H9 (cell line): Measurements from ENCODE around the gene RAB7B. TPM values are rescaled to one million over a fixed set of nuclear protein-coding genes. Genes with fewer than 3 reads are reported as not detected.

ENCODE experiments used
- DNase-seq: peaks from one replicate; pipeline ENCODE4 v3.0.0-alpha.2; 2017
- H2AFZ ChIP-seq: one replicate; pipeline ENCODE4 v1.6.1; 2013; ENCODE audit warnings: mild to moderate bottlenecking, low read length, control low read depth, moderate library complexity
- H2AK5ac ChIP-seq: 2 replicates; pipeline ENCODE4 v1.6.1; 2013; ENCODE audit warnings: low read length, control low read depth, mixed read lengths; ENCODE audit not compliant: insufficient read length
- H2BK120ac ChIP-seq: one replicate; pipeline ENCODE4 v1.6.1; 2013; ENCODE audit warnings: low read depth, mild to moderate bottlenecking, low read length, control low read depth, inconsistent platforms; ENCODE audit not compliant: poor library complexity, severe bottlenecking
- H2BK12ac ChIP-seq: 2 replicates; pipeline ENCODE4 v1.6.1; 2013; ENCODE audit warnings: low read length, control low read depth, mixed read lengths, low read depth; ENCODE audit not compliant: insufficient read length
- H2BK15ac ChIP-seq: 2 replicates; pipeline ENCODE4 v1.6.1; 2013; ENCODE audit warnings: low read depth, low read length, control low read depth
- H2BK20ac ChIP-seq: one replicate; pipeline ENCODE4 v1.6.1; 2013; ENCODE audit warnings: low read depth, mild to moderate bottlenecking, low read length, control low read depth, inconsistent platforms; ENCODE audit not compliant: poor library complexity, severe bottlenecking
- H2BK5ac ChIP-seq: 2 replicates; pipeline ENCODE4 v1.6.1; 2013; ENCODE audit warnings: low read length, control low read depth, mixed read lengths; ENCODE audit not compliant: insufficient read length
- H3K14ac ChIP-seq: 2 replicates; pipeline ENCODE4 v1.6.1; 2013; ENCODE audit warnings: low read length, control low read depth; ENCODE audit not compliant: insufficient read depth
- H3K18ac ChIP-seq: 2 replicates; pipeline ENCODE4 v1.6.1; 2013; ENCODE audit warnings: low read depth, mild to moderate bottlenecking, mixed read lengths, low read length, control low read depth; ENCODE audit not compliant: insufficient read length
- H3K23ac ChIP-seq: 2 replicates; pipeline ENCODE4 v1.6.1; 2013; ENCODE audit warnings: low read length, control low read depth, mixed read lengths, low read depth; ENCODE audit not compliant: insufficient read length
- H3K23me2 ChIP-seq: 2 replicates; pipeline ENCODE4 v1.6.1; 2013; ENCODE audit warnings: low read depth, mild to moderate bottlenecking, mixed read lengths, low read length, control low read depth; ENCODE audit not compliant: insufficient read length, poor library complexity, severe bottlenecking
- H3K27ac ChIP-seq: 2 replicates; pipeline ENCODE4 v1.5.1; 2013; ENCODE audit warnings: low read length, control low read depth, mixed read lengths, low read depth; ENCODE audit not compliant: insufficient read length
- H3K27me3 ChIP-seq: 2 replicates; pipeline ENCODE4 v1.6.1; 2013; ENCODE audit warnings: low read length, control low read depth, inconsistent platforms; ENCODE audit not compliant: insufficient read depth
- H3K4ac ChIP-seq: 2 replicates; pipeline ENCODE4 v1.6.1; 2013; ENCODE audit warnings: low read depth, mild to moderate bottlenecking, control low read depth, inconsistent platforms, low read length, moderate library complexity
- H3K4me1 ChIP-seq: 2 replicates; pipeline ENCODE4 v1.6.1; 2013; ENCODE audit warnings: low read length, control low read depth, inconsistent platforms; ENCODE audit not compliant: insufficient read depth
- H3K4me2 ChIP-seq: 2 replicates; pipeline ENCODE4 v1.6.1; 2013; ENCODE audit warnings: low read length, control low read depth, mixed read lengths; ENCODE audit not compliant: insufficient read length, insufficient read depth
- H3K56ac ChIP-seq: 2 replicates; pipeline ENCODE4 v1.6.1; 2013; ENCODE audit warnings: low read depth, mild to moderate bottlenecking, mixed read lengths, low read length, control low read depth; ENCODE audit not compliant: insufficient read length
- H3K79me1 ChIP-seq: 2 replicates; pipeline ENCODE4 v1.6.1; 2013; ENCODE audit warnings: low read depth, mild to moderate bottlenecking, moderate library complexity, low read length, control low read depth, inconsistent platforms; ENCODE audit not compliant: insufficient read depth, poor library complexity, severe bottlenecking
- H3K79me2 ChIP-seq: 2 replicates; pipeline ENCODE4 v1.6.1; 2013; ENCODE audit warnings: low read length, control low read depth, inconsistent platforms; ENCODE audit not compliant: insufficient read depth
- H3K9ac ChIP-seq: 2 replicates; pipeline ENCODE4 v1.6.1; 2013; ENCODE audit warnings: low read length, control low read depth, mixed read lengths; ENCODE audit not compliant: insufficient read length; ENCODE audit errors: extremely low read depth
- H3K9me3 ChIP-seq: one replicate; pipeline ENCODE4 v1.6.1; 2013; ENCODE audit warnings: low read depth, low read length, inconsistent platforms; ENCODE audit not compliant: control insufficient read depth
- H3T11ph ChIP-seq: one replicate; pipeline ENCODE4 v1.6.1; 2013; ENCODE audit warnings: mild to moderate bottlenecking, low read length, control low read depth, inconsistent platforms
- H4K20me1 ChIP-seq: one replicate; pipeline ENCODE4 v1.6.1; 2013; ENCODE audit not compliant: control insufficient read depth, insufficient read length, insufficient read depth
- H4K5ac ChIP-seq: 2 replicates; pipeline ENCODE4 v1.6.1; 2013; ENCODE audit warnings: low read depth, mild to moderate bottlenecking, mixed read lengths, low read length, control low read depth; ENCODE audit not compliant: insufficient read length
- H4K8ac ChIP-seq: replicated peaks from 2 replicates; pipeline ENCODE4 v1.6.1; 2013; ENCODE audit warnings: low read length, control low read depth, mixed read lengths, low read depth; ENCODE audit not compliant: insufficient read length
- H4K91ac ChIP-seq: 2 replicates; pipeline ENCODE4 v1.6.1; 2013; ENCODE audit warnings: low read depth, mild to moderate bottlenecking, moderate library complexity, mixed read lengths, low read length, control low read depth; ENCODE audit not compliant: insufficient read length
- H3K27ac Mint-ChIP-seq, 3 experiments: 2 replicates in 2 of 3; 3 replicates in 1 of 3; pipeline ENCODE4 v1.8.0; 2020 to 2021; ENCODE audit warnings: mixed read lengths in 3 of 3, mild to moderate bottlenecking in 1 of 3, moderate library complexity in 1 of 3
- H3K27me3 Mint-ChIP-seq: 2 replicates; pipeline ENCODE4 v1.8.0; 2021; ENCODE audit warnings: low read depth, mild to moderate bottlenecking, moderate library complexity, mixed read lengths
- H3K36me3 Mint-ChIP-seq, 3 experiments: 2 replicates in 2 of 3; 3 replicates in 1 of 3; pipeline ENCODE4 v1.8.0; 2020 to 2021; ENCODE audit warnings: low read depth in 3 of 3, mixed read lengths in 3 of 3; ENCODE audit not compliant: insufficient read depth in 1 of 3
- H3K4me1 Mint-ChIP-seq, 2 experiments: 2 replicates each; pipeline ENCODE4 v1.8.0; 2020; ENCODE audit warnings: mixed read lengths in 2 of 2
- H3K4me3 Mint-ChIP-seq, 2 experiments: 2 replicates in 1 of 2; 3 replicates in 1 of 2; pipeline ENCODE4 v1.8.0; 2020 to 2021; ENCODE audit warnings: mild to moderate bottlenecking in 2 of 2, mixed read lengths in 2 of 2, moderate library complexity in 1 of 2
- H3K9me3 Mint-ChIP-seq, 2 experiments: 2 replicates in 1 of 2; 3 replicates in 1 of 2; pipeline ENCODE4 v1.8.0; 2020; ENCODE audit warnings: mild to moderate bottlenecking in 2 of 2, mixed read lengths in 2 of 2, moderate library complexity in 1 of 2
- WGBS: extraction: QIAGEN DNeasy Blood & Tissue Kit; methylation state at CpG from one replicate; pipeline ENCODE4 v1.1.7; 2013; ENCODE audit warnings: missing lambda C conversion rate, low lambda C conversion rate, mixed read lengths; ENCODE audit not compliant: insufficient read length; ENCODE audit errors: extremely low coverage; 5-methylcytosine and 5-hydroxymethylcytosine counted together
- total RNA-seq: library from RNA; stranded (reverse); gene quantifications from 2 replicates; pipeline ENCODE4 v1.2.1, GENCODE V29; 2021
- TF ChIP-seq, protein P1 (sequence below): fragments of 200-600 bp; sonication (generic); conservative IDR thresholded peaks from 3 replicates; pipeline ENCODE4 v1.8.0; 2021; ENCODE audit warnings: antibody characterized with exemption, mild to moderate bottlenecking

RAB7B gene
- total RNA-seq, 1 experiment from 2014 or later: 0.68 TPM

DNA sequence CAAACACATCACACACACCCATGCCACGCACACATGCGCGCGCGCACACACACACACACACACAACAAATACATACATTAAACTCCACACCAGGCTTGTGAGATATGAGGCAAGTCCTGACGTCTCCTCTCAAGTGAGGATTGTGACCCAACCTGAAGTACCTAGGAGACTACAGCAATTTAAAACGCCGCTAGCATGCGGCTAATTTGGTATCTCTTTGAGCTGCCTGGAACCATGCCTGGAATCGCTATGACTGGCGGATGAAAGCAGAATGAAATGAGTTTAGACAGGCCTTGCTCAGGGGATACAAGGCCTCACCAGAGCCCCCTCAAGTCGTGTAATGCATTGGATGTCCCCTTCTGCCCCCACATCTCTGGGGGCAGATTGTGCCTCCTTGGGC, 1.6 kb upstream of the RAB7B start:
- Histone ChIP-seq H2AFZ (no peak overlapping the region), H3K23me2 (peaks cover 3% of the 10 kb centered on the region), H4K20me1 (peaks cover 2% of the 10 kb centered on the region), H2BK20ac (no peak overlapping the region), H3K79me2 (no peaks in the 10 kb centered on the region), H4K5ac (no peak overlapping the region), H3K27me3 (no peaks in the 10 kb centered on the region; the same call in 1 of the 2 replicates), H3K9me3 (no peaks in the 10 kb centered on the region), H2BK15ac (no peak overlapping the region), H3K4me1 (no peaks in the 10 kb centered on the region), H3K23ac (no peak overlapping the region), H2BK120ac (no peak overlapping the region), H3T11ph (no peak overlapping the region), H3K18ac (no peak overlapping the region), H3K14ac (no peak overlapping the region), H2BK12ac (no peak overlapping the region), H4K91ac (no peak overlapping the region), H3K79me1 (no peaks in the 10 kb centered on the region), H3K4me2 (no peak overlapping the region), H3K27ac (no peak overlapping the region), H3K56ac (no peak overlapping the region), H3K9ac (no peak overlapping the region), H4K8ac (no peak overlapping the region), H2BK5ac (no peak overlapping the region), H3K4ac (no peak overlapping the region), H2AK5ac (no peak overlapping the region)
- Mint-ChIP-seq H3K27me3 (peaks cover 9% of the 10 kb centered on the region), H3K4me1 (peaks cover 9 to 19% of the 10 kb centered on the region in 2 experiments), H3K27ac (no peak overlapping the region; a peak in 1 of 7 replicates), H3K4me3 (no peak overlapping the region), H3K9me3 (peaks cover 0 to 3% of the 10 kb centered on the region in 2 experiments; a peak in 2 of 5 replicates), H3K36me3 (no peaks in the 10 kb centered on the region; a peak in 1 of 7 replicates)
- no peak for DNase-seq
- TF ChIP-seq, protein P1, sequence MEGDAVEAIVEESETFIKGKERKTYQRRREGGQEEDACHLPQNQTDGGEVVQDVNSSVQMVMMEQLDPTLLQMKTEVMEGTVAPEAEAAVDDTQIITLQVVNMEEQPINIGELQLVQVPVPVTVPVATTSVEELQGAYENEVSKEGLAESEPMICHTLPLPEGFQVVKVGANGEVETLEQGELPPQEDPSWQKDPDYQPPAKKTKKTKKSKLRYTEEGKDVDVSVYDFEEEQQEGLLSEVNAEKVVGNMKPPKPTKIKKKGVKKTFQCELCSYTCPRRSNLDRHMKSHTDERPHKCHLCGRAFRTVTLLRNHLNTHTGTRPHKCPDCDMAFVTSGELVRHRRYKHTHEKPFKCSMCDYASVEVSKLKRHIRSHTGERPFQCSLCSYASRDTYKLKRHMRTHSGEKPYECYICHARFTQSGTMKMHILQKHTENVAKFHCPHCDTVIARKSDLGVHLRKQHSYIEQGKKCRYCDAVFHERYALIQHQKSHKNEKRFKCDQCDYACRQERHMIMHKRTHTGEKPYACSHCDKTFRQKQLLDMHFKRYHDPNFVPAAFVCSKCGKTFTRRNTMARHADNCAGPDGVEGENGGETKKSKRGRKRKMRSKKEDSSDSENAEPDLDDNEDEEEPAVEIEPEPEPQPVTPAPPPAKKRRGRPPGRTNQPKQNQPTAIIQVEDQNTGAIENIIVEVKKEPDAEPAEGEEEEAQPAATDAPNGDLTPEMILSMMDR: no peak
- WGBS: no CpG with 5 or more reads among the region's 12 CpGs
